Astrocyte (in vitro differentiated cells and primary cell): ENCODE measurements around the gene ZBTB44. TPM values are rescaled to one million over a fixed set of nuclear protein-coding genes. Genes with fewer than 3 reads are reported as not detected.

Experiments
- DNase-seq: peaks from one replicate; pipeline ENCODE4 v3.0.0-alpha.2; 2010; ENCODE audit warnings: low read depth
- FAIRE-seq: peaks from 2 replicates; lab custom pipeline; 2011; peaks lifted over from hg19 to GRCh38; lab: Jason Lieb, UNC
- H2AFZ ChIP-seq: 2 replicates; pipeline ENCODE4 v1.6.0; 2012; ENCODE audit warnings: low read depth, low read length, inconsistent platforms
- H3K27ac ChIP-seq: 2 replicates; pipeline ENCODE4 v1.5.1; 2011; ENCODE audit warnings: low read depth, low read length, inconsistent platforms
- H3K27me3 ChIP-seq: 2 replicates; pipeline ENCODE4 v1.6.0; 2011; ENCODE audit warnings: low read length, inconsistent platforms; ENCODE audit not compliant: insufficient read depth
- H3K36me3 ChIP-seq: 2 replicates; pipeline ENCODE4 v1.5.1; 2011; ENCODE audit warnings: low read length, inconsistent platforms; ENCODE audit not compliant: insufficient read depth
- H3K4me1 ChIP-seq: 2 replicates; pipeline ENCODE4 v1.5.1; 2011; ENCODE audit warnings: low read length, inconsistent platforms; ENCODE audit not compliant: insufficient read depth
- H3K4me2 ChIP-seq: 2 replicates; pipeline ENCODE4 v1.6.0; 2012; ENCODE audit warnings: low read length, inconsistent platforms
- H3K4me3 ChIP-seq: 2 replicates; pipeline ENCODE4 v1.5.1; 2011; ENCODE audit warnings: low read depth, mild to moderate bottlenecking, low read length, inconsistent platforms; ENCODE audit not compliant: insufficient read depth
- H3K79me2 ChIP-seq: 2 replicates; pipeline ENCODE4 v1.6.0; 2012; ENCODE audit warnings: mild to moderate bottlenecking, low read length, inconsistent platforms; ENCODE audit not compliant: insufficient read depth
- H3K9ac ChIP-seq: 2 replicates; pipeline ENCODE4 v1.6.0; 2012; ENCODE audit warnings: mild to moderate bottlenecking, low read length, inconsistent platforms
- H3K9me3 ChIP-seq: 2 replicates; pipeline ENCODE4 v1.5.1; 2012; ENCODE audit warnings: low read depth, mild to moderate bottlenecking, low read length, inconsistent platforms; ENCODE audit not compliant: insufficient read depth
- H4K20me1 ChIP-seq: 2 replicates; pipeline ENCODE4 v1.6.0; 2012; ENCODE audit warnings: low read length, inconsistent platforms; ENCODE audit not compliant: insufficient read depth
- H3K27ac Mint-ChIP-seq: one replicate; pipeline ENCODE4 v1.8.0; 2021; ENCODE audit warnings: mild to moderate bottlenecking, mixed read lengths; ENCODE audit not compliant: unreplicated experiment
- H3K27me3 Mint-ChIP-seq: one replicate; pipeline ENCODE4 v1.8.0; 2021; ENCODE audit warnings: low read depth, mixed read lengths; ENCODE audit not compliant: unreplicated experiment
- H3K36me3 Mint-ChIP-seq: one replicate; pipeline ENCODE4 v1.8.0; 2021; ENCODE audit warnings: low read depth, mixed read lengths; ENCODE audit not compliant: unreplicated experiment
- H3K4me1 Mint-ChIP-seq: one replicate; pipeline ENCODE4 v1.8.0; 2021; ENCODE audit warnings: low read depth, mixed read lengths; ENCODE audit not compliant: unreplicated experiment
- H3K4me3 Mint-ChIP-seq: one replicate; pipeline ENCODE4 v1.8.0; 2021; ENCODE audit warnings: mild to moderate bottlenecking, moderate library complexity, mixed read lengths; ENCODE audit not compliant: unreplicated experiment
- H3K9me3 Mint-ChIP-seq: one replicate; pipeline ENCODE4 v1.8.0; 2021; ENCODE audit warnings: mild to moderate bottlenecking, mixed read lengths; ENCODE audit not compliant: unreplicated experiment
- CTCF ChIP-seq: IDR thresholded peaks from 2 replicates; pipeline ENCODE4 v1.5.1; 2011; ENCODE audit warnings: low read depth, mild to moderate bottlenecking, inconsistent platforms, low read length, moderate library complexity; ENCODE audit not compliant: insufficient read depth
- EZH2 ChIP-seq: IDR thresholded peaks from 2 replicates; pipeline ENCODE4 v1.6.1; 2012; ENCODE audit warnings: mild to moderate bottlenecking, low read length, inconsistent platforms; ENCODE audit not compliant: insufficient read depth
- total RNA-seq: library from RNA; stranded (reverse); gene quantifications from 2 replicates; pipeline ENCODE4 v1.2.1, GENCODE V29; 2021

ZBTB44 gene
- total RNA-seq, 1 donor from 2014 or later = 25.3 TPM

- Histone ChIP-seq H3K4me1 (no peaks in the 10 kb centered on the region), H3K36me3 (no peaks in the 10 kb centered on the region), H3K9ac (no peak overlapping the region), H3K79me2 (no peaks in the 10 kb centered on the region), H2AFZ (no peak overlapping the region), H3K27ac (no peak overlapping the region), H4K20me1 (no peaks in the 10 kb centered on the region), H3K4me3 (no peak overlapping the region), H3K9me3 (no peaks in the 10 kb centered on the region), H3K4me2 (no peak overlapping the region), H3K27me3 (peaks cover 23% of the 10 kb centered on the region)
- FAIRE-seq (no peak), DNase-seq (no peak)
- H3K4me1 Mint-ChIP-seq = no peaks in the 10 kb centered on the region
- peaks cover 2% of the 10 kb centered on the region for H3K36me3 Mint-ChIP-seq
- TF ChIP-seq CTCF (no peak), EZH2 (no peak)
- peaks cover 47% of the 10 kb centered on the region for H3K27me3 Mint-ChIP-seq
- no peaks in the 10 kb centered on the region for H3K9me3 Mint-ChIP-seq
- no peak overlapping the region for H3K27ac Mint-ChIP-seq
- no peak overlapping the region for H3K4me3 Mint-ChIP-seq
Observed at GRCh38 chr11:130209954-130210854, 104.5 kb downstream of the ZBTB44 start.

- H3K36me3 ChIP-seq = no peaks in the 10 kb centered on the region
- no peaks in the 10 kb centered on the region for H3K4me1 ChIP-seq
- no peaks in the 10 kb centered on the region for H3K4me1 Mint-ChIP-seq
- H2AFZ ChIP-seq = no peak overlapping the region
- peaks cover 21% of the 10 kb centered on the region for H3K27me3 ChIP-seq
- peaks cover 41% of the 10 kb centered on the region for H3K27me3 Mint-ChIP-seq
- DNase-seq (no peak), FAIRE-seq (no peak)
- TF ChIP-seq EZH2 (no peak), CTCF (no peak)
- no peak overlapping the region for H3K4me3 ChIP-seq
- no peak overlapping the region for H3K27ac Mint-ChIP-seq
- no peak overlapping the region for H3K27ac ChIP-seq
- no peak overlapping the region for H3K9ac ChIP-seq
- no peaks in the 10 kb centered on the region for H3K36me3 Mint-ChIP-seq
- H3K9me3 ChIP-seq = no peaks in the 10 kb centered on the region
- no peaks in the 10 kb centered on the region for H3K79me2 ChIP-seq
- H3K9me3 Mint-ChIP-seq = no peaks in the 10 kb centered on the region
- H3K4me2 ChIP-seq = no peak overlapping the region
- H3K4me3 Mint-ChIP-seq = no peak overlapping the region
- no peaks in the 10 kb centered on the region for H4K20me1 ChIP-seq
Observed at GRCh38 chr11:130209128-130209932, 105.4 kb downstream of the ZBTB44 start.
